Epithelial cell of umbilical artery (primary cell): Measurements from ENCODE around the gene GRPR. TPM values are rescaled to one million over a fixed set of nuclear protein-coding genes. Genes with fewer than 3 reads are reported as not detected.

ENCODE experiments used
- total RNA-seq: library from RNA; depleted of rRNA; stranded (reverse); fragments of >200 nt; gene quantifications from 2 replicates; pipeline ENCODE4 v1.2.3, GENCODE V29; 2014

Gene GRPR
- not detected in 2 replicates for total RNA-seq

GRCh38 chrX:16123222-16123786, at the start of gene GRPR:
GRPR (plus strand) TSS chrX:16123565; CDS start chrX:16123954, 389 bp downstream.

GRCh38 chrX:16167181-16167580, 43.8 kb downstream of the GRPR start, which contains the start of gene MAGEB17:
MAGEB17 (plus strand) TSS chrX:16167481; CDS start chrX:16170383, 2,902 bp downstream.

Other genes with a start within 250 kb of the GRPR start
- gene MAGEB17, start 43.9 kb downstream of the GRPR start, total RNA-seq, result not detected in 2 replicates